SK-N-SH treated with all-trans-retinoic acid at 6 μM for 48 hours (cell line): Measurements from ENCODE around the gene SLC17A3.

Experiments used
- ATAC-seq: fragments of 200-7000 bp; cut with Tn5 transposase; 3 replicates; pipeline ENCODE4 v1.9.1; 2020; ENCODE audit warnings: mild to moderate bottlenecking, moderate library complexity
- ARNTL ChIP-seq: fragments of 450-650 bp; formaldehyde crosslinking; IDR thresholded peaks from 2 replicates; pipeline ENCODE4 v1.5.0; 2020; ENCODE audit warnings: low read depth, mild to moderate bottlenecking, moderate library complexity, borderline replicate concordance
- BACH2 ChIP-seq: fragments of 250-450 bp; sonication (Bioruptor Pico); IDR thresholded peaks from 2 replicates; pipeline ENCODE4 v1.9.0; 2021; ENCODE audit warnings: mild to moderate bottlenecking, borderline replicate concordance
- CSDC2 ChIP-seq: fragments of 250-450 bp; sonication (Bioruptor Pico); IDR thresholded peaks from 2 replicates; pipeline ENCODE4 v1.5.0; 2020; ENCODE audit warnings: mild to moderate bottlenecking, moderate library complexity
- ESRRG ChIP-seq: fragments of 250-450 bp; sonication (Bioruptor Pico); IDR thresholded peaks from 2 replicates; pipeline ENCODE4 v1.6.1; 2021; ENCODE audit warnings: mild to moderate bottlenecking
- GLIS3 ChIP-seq: fragments of 250-450 bp; sonication (Bioruptor Pico); IDR thresholded peaks from 2 replicates; pipeline ENCODE4 v1.5.0; 2020; ENCODE audit warnings: mild to moderate bottlenecking, moderate library complexity
- ISL1 ChIP-seq: fragments of 250-450 bp; sonication (Bioruptor Pico); IDR thresholded peaks from 2 replicates; pipeline ENCODE4 v2.1.2; 2022; ENCODE audit warnings: mild to moderate bottlenecking, moderate library complexity
- OSR1 ChIP-seq: fragments of 250-450 bp; sonication (Bioruptor Pico); IDR thresholded peaks from 2 replicates; pipeline ENCODE4 v1.8.0; 2022; ENCODE audit warnings: moderate library complexity, mild to moderate bottlenecking, inconsistent platforms
- PPARA ChIP-seq: fragments of 250-450 bp; sonication (Bioruptor Pico); IDR thresholded peaks from 2 replicates; pipeline ENCODE4 v1.5.0; 2020; ENCODE audit warnings: mild to moderate bottlenecking, borderline replicate concordance
- RARB ChIP-seq: fragments of 250-450 bp; sonication (Bioruptor Pico); IDR thresholded peaks from 2 replicates; pipeline ENCODE4 v1.8.0; 2021; ENCODE audit warnings: mild to moderate bottlenecking, moderate library complexity
- SNAI2 ChIP-seq: fragments of 250-450 bp; sonication (Bioruptor Pico); IDR thresholded peaks from 2 replicates; pipeline ENCODE4 v1.5.0; 2020; ENCODE audit warnings: mild to moderate bottlenecking, moderate library complexity
- TCF4 ChIP-seq: fragments of 250-450 bp; sonication (Bioruptor Pico); IDR thresholded peaks from 2 replicates; pipeline ENCODE4 v1.8.0; 2021; ENCODE audit warnings: mild to moderate bottlenecking, moderate library complexity, borderline replicate concordance
- TOX ChIP-seq: fragments of 250-450 bp; sonication (Bioruptor Pico); IDR thresholded peaks from 2 replicates; pipeline ENCODE4 v1.8.0; 2021; ENCODE audit warnings: mild to moderate bottlenecking, moderate library complexity, borderline replicate concordance
- ZC3H10 ChIP-seq: fragments of 250-450 bp; sonication (Bioruptor Pico); IDR thresholded peaks from 2 replicates; pipeline ENCODE4 v1.5.1; 2021; ENCODE audit warnings: mild to moderate bottlenecking, moderate library complexity
- ZFP3 ChIP-seq: fragments of 250-450 bp; sonication (Bioruptor Pico); IDR thresholded peaks from 2 replicates; pipeline ENCODE4 v1.5.0; 2020; ENCODE audit warnings: mild to moderate bottlenecking, moderate library complexity
- ZFP30 ChIP-seq: fragments of 450-650 bp; formaldehyde crosslinking; IDR thresholded peaks from 2 replicates; pipeline ENCODE4 v1.5.0; 2022; ENCODE audit warnings: mild to moderate bottlenecking, moderate library complexity
- ZNF565 ChIP-seq: fragments of 450-650 bp; formaldehyde crosslinking; conservative IDR thresholded peaks from 2 replicates; pipeline ENCODE4 v1.5.0; 2020; ENCODE audit warnings: low read depth, mild to moderate bottlenecking, moderate library complexity
- ZNF70 ChIP-seq: fragments of 450-650 bp; formaldehyde crosslinking; IDR thresholded peaks from 2 replicates; pipeline ENCODE4 v1.5.0; 2020; ENCODE audit warnings: mild to moderate bottlenecking, moderate library complexity
- ZNF8 ChIP-seq: fragments of 450-650 bp; formaldehyde crosslinking; IDR thresholded peaks from 2 replicates; pipeline ENCODE4 v1.5.0; 2020; ENCODE audit warnings: mild to moderate bottlenecking, moderate library complexity
- TF ChIP-seq, protein P1 (sequence below): fragments of 250-450 bp; sonication (Bioruptor Pico); IDR thresholded peaks from 2 replicates; pipeline ENCODE4 v1.8.0; 2021; ENCODE audit warnings: low read depth, mild to moderate bottlenecking, moderate library complexity, borderline replicate concordance
- TF ChIP-seq, protein P2 (sequence below): fragments of 250-450 bp; sonication (Bioruptor Pico); IDR thresholded peaks from 2 replicates; pipeline ENCODE4 v1.5.1; 2021; ENCODE audit warnings: mild to moderate bottlenecking, moderate library complexity
- TF ChIP-seq, protein P3 (sequence below): fragments of 250-450 bp; sonication (Bioruptor Pico); IDR thresholded peaks from 2 replicates; pipeline ENCODE4 v1.5.0; 2020; ENCODE audit warnings: mild to moderate bottlenecking, moderate library complexity
- TF ChIP-seq, protein P4 (sequence below): fragments of 250-450 bp; sonication (Bioruptor Pico); IDR thresholded peaks from 2 replicates; pipeline ENCODE4 v1.8.0; 2020; ENCODE audit warnings: mild to moderate bottlenecking, moderate library complexity, borderline replicate concordance

The SLC17A3 gene

DNA sequence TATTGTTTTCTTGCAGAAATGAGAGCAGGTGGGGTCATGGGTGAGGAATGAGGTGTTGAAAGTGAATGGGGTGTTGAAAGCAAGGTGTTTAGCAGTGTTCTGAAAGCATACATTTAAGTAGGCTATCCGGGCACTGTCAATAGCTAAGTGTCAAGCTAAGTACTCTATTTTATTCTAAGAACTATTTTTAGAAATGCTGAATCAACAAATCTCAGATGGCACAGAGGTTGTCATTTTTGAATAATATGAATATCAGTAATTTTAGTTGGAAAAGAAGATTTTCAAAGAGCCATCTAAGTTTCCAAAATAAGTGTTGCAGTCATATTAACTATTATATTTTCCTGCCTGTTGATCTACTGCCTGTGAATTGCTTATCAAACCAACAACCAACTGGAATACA lies 21.7 kb upstream of the SLC17A3 start:
- no peak for TF ChIP-seq OSR1 (CRISPR knock-in tag)
- TF ChIP-seq SNAI2 = no peak
- no peak for TF ChIP-seq ESRRG (CRISPR knock-in tag)
- TF ChIP-seq ZNF70 (CRISPR knock-in tag) = no peak
- no peak for TF ChIP-seq ZNF565
- no peak for TF ChIP-seq BACH2 (CRISPR knock-in tag)
- TF ChIP-seq GLIS3 (CRISPR knock-in tag) = no peak
- no peak for TF ChIP-seq RARB (CRISPR knock-in tag)
- TF ChIP-seq TCF4 (CRISPR knock-in tag) = no peak
- no peak for TF ChIP-seq PPARA (CRISPR knock-in tag)
- no peak for TF ChIP-seq CSDC2 (CRISPR knock-in tag)
- TF ChIP-seq, protein P1, sequence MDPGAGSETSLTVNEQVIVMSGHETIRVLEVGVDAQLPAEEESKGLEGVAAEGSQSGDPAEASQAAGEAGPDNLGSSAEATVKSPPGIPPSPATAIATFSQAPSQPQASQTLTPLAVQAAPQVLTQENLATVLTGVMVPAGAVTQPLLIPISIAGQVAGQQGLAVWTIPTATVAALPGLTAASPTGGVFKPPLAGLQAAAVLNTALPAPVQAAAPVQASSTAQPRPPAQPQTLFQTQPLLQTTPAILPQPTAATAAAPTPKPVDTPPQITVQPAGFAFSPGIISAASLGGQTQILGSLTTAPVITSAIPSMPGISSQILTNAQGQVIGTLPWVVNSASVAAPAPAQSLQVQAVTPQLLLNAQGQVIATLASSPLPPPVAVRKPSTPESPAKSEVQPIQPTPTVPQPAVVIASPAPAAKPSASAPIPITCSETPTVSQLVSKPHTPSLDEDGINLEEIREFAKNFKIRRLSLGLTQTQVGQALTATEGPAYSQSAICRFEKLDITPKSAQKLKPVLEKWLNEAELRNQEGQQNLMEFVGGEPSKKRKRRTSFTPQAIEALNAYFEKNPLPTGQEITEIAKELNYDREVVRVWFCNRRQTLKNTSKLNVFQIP = no peak
- TF ChIP-seq ZC3H10 (CRISPR knock-in tag) = no peak
- TF ChIP-seq, all 23 proteins: peak for 0
- no peak for ATAC-seq

DNA sequence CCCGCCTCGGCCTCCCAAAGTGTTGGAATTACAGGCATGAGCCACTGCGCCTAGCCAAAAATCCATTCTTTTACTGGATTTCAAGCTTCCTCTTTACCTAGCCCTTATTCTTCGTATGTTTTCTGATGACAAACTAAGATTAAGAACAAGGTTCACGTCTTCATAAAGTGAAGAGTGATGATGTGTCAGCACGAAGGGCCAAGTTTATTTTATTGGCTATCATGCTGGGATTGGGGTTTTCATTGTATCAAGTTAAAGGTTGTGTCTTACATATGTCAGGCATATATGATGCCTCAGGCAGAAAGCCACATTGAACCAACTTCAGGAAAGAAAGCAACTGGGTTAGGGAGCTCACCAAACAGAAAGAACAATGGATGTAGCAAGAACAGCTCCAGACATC lies 19.7 kb upstream of the SLC17A3 start:
- ATAC-seq = no peak
- TF ChIP-seq ZNF8 (CRISPR knock-in tag) (no peak), ARNTL (CRISPR knock-in tag) (no peak), ZNF70 (CRISPR knock-in tag) (no peak), ZFP30 (CRISPR knock-in tag) (no peak), OSR1 (CRISPR knock-in tag) (no peak), CSDC2 (CRISPR knock-in tag) (no peak), ESRRG (CRISPR knock-in tag) (no peak), ZNF565 (no peak), ZFP3 (CRISPR knock-in tag) (no peak), GLIS3 (CRISPR knock-in tag) (no peak), RARB (CRISPR knock-in tag) (no peak), TOX (CRISPR knock-in tag) (no peak), SNAI2 (no peak), BACH2 (CRISPR knock-in tag) (no peak), PPARA (CRISPR knock-in tag) (no peak), ISL1 (no peak)
- TF ChIP-seq, protein P2, sequence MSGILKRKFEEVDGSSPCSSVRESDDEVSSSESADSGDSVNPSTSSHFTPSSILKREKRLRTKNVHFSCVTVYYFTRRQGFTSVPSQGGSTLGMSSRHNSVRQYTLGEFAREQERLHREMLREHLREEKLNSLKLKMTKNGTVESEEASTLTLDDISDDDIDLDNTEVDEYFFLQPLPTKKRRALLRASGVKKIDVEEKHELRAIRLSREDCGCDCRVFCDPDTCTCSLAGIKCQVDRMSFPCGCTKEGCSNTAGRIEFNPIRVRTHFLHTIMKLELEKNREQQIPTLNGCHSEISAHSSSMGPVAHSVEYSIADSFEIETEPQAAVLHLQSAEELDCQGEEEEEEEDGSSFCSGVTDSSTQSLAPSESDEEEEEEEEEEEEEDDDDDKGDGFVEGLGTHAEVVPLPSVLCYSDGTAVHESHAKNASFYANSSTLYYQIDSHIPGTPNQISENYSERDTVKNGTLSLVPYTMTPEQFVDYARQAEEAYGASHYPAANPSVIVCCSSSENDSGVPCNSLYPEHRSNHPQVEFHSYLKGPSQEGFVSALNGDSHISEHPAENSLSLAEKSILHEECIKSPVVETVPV = no peak
- TF ChIP-seq, protein P3, sequence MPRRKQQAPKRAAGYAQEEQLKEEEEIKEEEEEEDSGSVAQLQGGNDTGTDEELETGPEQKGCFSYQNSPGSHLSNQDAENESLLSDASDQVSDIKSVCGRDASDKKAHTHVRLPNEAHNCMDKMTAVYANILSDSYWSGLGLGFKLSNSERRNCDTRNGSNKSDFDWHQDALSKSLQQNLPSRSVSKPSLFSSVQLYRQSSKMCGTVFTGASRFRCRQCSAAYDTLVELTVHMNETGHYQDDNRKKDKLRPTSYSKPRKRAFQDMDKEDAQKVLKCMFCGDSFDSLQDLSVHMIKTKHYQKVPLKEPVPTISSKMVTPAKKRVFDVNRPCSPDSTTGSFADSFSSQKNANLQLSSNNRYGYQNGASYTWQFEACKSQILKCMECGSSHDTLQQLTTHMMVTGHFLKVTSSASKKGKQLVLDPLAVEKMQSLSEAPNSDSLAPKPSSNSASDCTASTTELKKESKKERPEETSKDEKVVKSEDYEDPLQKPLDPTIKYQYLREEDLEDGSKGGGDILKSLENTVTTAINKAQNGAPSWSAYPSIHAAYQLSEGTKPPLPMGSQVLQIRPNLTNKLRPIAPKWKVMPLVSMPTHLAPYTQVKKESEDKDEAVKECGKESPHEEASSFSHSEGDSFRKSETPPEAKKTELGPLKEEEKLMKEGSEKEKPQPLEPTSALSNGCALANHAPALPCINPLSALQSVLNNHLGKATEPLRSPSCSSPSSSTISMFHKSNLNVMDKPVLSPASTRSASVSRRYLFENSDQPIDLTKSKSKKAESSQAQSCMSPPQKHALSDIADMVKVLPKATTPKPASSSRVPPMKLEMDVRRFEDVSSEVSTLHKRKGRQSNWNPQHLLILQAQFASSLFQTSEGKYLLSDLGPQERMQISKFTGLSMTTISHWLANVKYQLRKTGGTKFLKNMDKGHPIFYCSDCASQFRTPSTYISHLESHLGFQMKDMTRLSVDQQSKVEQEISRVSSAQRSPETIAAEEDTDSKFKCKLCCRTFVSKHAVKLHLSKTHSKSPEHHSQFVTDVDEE (CRISPR knock-in tag) = no peak
- TF ChIP-seq, protein P4, sequence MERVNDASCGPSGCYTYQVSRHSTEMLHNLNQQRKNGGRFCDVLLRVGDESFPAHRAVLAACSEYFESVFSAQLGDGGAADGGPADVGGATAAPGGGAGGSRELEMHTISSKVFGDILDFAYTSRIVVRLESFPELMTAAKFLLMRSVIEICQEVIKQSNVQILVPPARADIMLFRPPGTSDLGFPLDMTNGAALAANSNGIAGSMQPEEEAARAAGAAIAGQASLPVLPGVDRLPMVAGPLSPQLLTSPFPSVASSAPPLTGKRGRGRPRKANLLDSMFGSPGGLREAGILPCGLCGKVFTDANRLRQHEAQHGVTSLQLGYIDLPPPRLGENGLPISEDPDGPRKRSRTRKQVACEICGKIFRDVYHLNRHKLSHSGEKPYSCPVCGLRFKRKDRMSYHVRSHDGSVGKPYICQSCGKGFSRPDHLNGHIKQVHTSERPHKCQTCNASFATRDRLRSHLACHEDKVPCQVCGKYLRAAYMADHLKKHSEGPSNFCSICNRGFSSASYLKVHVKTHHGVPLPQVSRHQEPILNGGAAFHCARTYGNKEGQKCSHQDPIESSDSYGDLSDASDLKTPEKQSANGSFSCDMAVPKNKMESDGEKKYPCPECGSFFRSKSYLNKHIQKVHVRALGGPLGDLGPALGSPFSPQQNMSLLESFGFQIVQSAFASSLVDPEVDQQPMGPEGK (CRISPR knock-in tag) = no peak
- TF ChIP-seq, protein P1 = no peak

DNA sequence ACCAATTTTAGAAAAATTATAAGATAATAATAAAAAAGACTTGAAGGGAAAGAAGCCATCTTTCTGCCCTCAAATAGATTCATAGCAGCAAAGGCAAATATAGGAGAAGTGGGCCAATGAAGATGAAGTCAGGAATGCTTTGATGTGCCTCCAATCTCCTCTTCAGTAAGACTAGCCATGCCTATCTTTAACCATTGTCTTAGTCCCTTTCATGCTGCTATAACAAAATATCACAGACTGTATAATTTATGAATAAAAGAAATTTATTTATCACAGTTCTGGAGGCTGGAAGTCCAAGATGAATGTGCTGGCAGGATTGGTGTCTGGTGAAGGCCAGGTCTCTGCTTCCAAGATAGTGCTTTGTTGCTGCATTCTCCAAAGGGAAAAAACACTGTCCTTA lies 18.8 kb upstream of the SLC17A3 start:
- ATAC-seq = no peak
- TF ChIP-seq ZFP3 (CRISPR knock-in tag) (no peak), TCF4 (CRISPR knock-in tag) (no peak)
